Left lung (tissue), 10 donors: ENCODE results near the gene MARCHF3. TPM values are rescaled to one million over a fixed set of nuclear protein-coding genes. Genes with fewer than 3 reads are reported as not detected.
A peak's percentile ranks its signal among the peaks of the same experiment; 100 is the strongest.

Experiments used
- ATAC-seq: fragments of 200-7000 bp; cut with Tn5 transposase; one replicate; pipeline ENCODE4 v1.9.1; 2020; ENCODE audit warnings: moderate library complexity
- DNase-seq, 4 donors: peaks; one replicate each; pipeline ENCODE4 v3.0.0-alpha.2; 2013 to 2020
- H3K27ac ChIP-seq, 2 donors: fragments of 200-600 bp; sonication (generic) in 1 of 2; one replicate each; pipeline versions ENCODE4 v1.5.0 to v1.8.0; 2020 to 2021
- H3K27me3 ChIP-seq, 2 donors: fragments of 200-600 bp; sonication (generic) in 1 of 2; one replicate each; pipeline versions ENCODE4 v1.5.0 to v1.8.0; 2020 to 2021
- H3K36me3 ChIP-seq, 2 donors: fragments of 200-600 bp; sonication (generic) in 1 of 2; one replicate each; pipeline versions ENCODE4 v1.5.0 to v1.8.0; 2020 to 2021
- H3K4me1 ChIP-seq, 2 donors: fragments of 200-600 bp; one replicate each; pipeline ENCODE4 v1.8.0; 2021
- H3K4me3 ChIP-seq, 2 donors: fragments of 200-600 bp; sonication (generic) in 1 of 2; one replicate each; pipeline versions ENCODE4 v1.5.0 to v1.8.0; 2020 to 2021; ENCODE audit warnings: mild to moderate bottlenecking in 1 of 2
- H3K9me3 ChIP-seq, 2 donors: fragments of 200-600 bp; sonication (generic) in 1 of 2; one replicate each; pipeline versions ENCODE4 v1.5.0 to v1.8.0; 2020 to 2021
- intact Hi-C, 2 donors: fragments of 100-400 bp; cut with DNase I; formaldehyde crosslinking; loops; one replicate each; pipeline versions ENCODE4 v1.11.2 to v1.14.2; 2022
- polyA plus RNA-seq, 6 donors: library from polyadenylated mRNA; unstranded; fragments of 120-200 nt; gene quantifications; one replicate each; pipeline ENCODE4 v1.2.1, GENCODE V29; 2013; ENCODE audit not compliant: insufficient read length in 6 of 6
- total RNA-seq, 2 donors: library from RNA; stranded (reverse); fragmentation: NEBNext Ultra II Directional; extraction: Animal tissue kit (Norgen Biotek cat#: 25700); gene quantifications; one replicate each; pipeline ENCODE4 v1.2.1, GENCODE V29; 2021
- TF ChIP-seq, protein P1 (sequence below), 2 donors: fragments of 200-600 bp; sonication (generic) in 1 of 2; IDR thresholded peaks; one replicate each; pipeline versions ENCODE4 v1.5.0 to v1.8.0; 2021; ENCODE audit warnings: antibody characterized with exemption in 2 of 2
- donor health status: DM: no; HTN: yes; CAD: no.
- donor health status: DM: no; HTN: no; CAD: no.

The MARCHF3 gene
- total and polyA plus RNA-seq, 8 donors, result 3.4 to 8.7 (median 5.5) TPM

DNA sequence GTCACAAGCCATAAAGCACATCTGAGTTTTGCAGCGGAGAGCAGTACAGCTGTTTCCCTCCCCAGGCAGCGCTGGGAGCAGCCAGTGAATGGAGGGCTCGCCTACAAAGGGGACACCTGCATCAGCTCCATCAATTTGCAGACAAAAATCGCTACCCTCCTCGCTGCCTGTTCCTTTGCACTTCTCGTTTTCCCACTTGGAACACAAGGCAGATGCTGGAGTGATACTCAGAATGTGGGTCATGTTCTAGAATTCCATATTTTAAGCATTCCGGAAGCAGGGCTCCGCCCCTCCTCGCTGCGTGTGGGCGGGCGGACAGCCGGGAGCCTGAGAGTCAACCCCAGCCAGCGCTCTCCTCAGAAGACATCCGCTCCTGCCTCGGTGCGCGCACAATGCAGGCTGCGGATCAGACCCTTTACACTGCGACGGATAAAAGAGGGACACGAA lies 161.3 kb downstream of the MARCHF3 start:
- Histone ChIP-seq H3K27me3 (no peaks in the 10 kb centered on the region), H3K4me1 (peaks cover 0 to 11% of the 10 kb centered on the region in 2 donors), H3K36me3 (peaks cover 0 to 6% of the 10 kb centered on the region in 2 donors), H3K9me3 (no peaks in the 10 kb centered on the region), H3K4me3 (no peak overlapping the region), H3K27ac (no peak overlapping the region)
- DNase-seq, result no peak
- intact Hi-C loops, result no loop called here
- peak; percentile 73 for ATAC-seq
- TF ChIP-seq, protein P1, sequence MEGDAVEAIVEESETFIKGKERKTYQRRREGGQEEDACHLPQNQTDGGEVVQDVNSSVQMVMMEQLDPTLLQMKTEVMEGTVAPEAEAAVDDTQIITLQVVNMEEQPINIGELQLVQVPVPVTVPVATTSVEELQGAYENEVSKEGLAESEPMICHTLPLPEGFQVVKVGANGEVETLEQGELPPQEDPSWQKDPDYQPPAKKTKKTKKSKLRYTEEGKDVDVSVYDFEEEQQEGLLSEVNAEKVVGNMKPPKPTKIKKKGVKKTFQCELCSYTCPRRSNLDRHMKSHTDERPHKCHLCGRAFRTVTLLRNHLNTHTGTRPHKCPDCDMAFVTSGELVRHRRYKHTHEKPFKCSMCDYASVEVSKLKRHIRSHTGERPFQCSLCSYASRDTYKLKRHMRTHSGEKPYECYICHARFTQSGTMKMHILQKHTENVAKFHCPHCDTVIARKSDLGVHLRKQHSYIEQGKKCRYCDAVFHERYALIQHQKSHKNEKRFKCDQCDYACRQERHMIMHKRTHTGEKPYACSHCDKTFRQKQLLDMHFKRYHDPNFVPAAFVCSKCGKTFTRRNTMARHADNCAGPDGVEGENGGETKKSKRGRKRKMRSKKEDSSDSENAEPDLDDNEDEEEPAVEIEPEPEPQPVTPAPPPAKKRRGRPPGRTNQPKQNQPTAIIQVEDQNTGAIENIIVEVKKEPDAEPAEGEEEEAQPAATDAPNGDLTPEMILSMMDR (IDR thresholded peaks at IDR 0.05), result no peak

- H3K4me3 ChIP-seq, result no peak overlapping the region
- peaks cover 0 to 11% of the 10 kb centered on the region in 2 donors for H3K4me1 ChIP-seq
- ATAC-seq (no peak), DNase-seq (no peak)
- H3K27me3 ChIP-seq, result no peaks in the 10 kb centered on the region
- intact Hi-C loops, result no loop called here
- TF ChIP-seq, protein P1 (IDR thresholded peaks at IDR 0.05), result no peak
- peaks cover 0 to 6% of the 10 kb centered on the region in 2 donors for H3K36me3 ChIP-seq
- no peaks in the 10 kb centered on the region for H3K9me3 ChIP-seq
- no peak overlapping the region for H3K27ac ChIP-seq
These were observed 161.9 kb downstream of the MARCHF3 start for GRCh38 chr5:126868338-126869004.

DNA sequence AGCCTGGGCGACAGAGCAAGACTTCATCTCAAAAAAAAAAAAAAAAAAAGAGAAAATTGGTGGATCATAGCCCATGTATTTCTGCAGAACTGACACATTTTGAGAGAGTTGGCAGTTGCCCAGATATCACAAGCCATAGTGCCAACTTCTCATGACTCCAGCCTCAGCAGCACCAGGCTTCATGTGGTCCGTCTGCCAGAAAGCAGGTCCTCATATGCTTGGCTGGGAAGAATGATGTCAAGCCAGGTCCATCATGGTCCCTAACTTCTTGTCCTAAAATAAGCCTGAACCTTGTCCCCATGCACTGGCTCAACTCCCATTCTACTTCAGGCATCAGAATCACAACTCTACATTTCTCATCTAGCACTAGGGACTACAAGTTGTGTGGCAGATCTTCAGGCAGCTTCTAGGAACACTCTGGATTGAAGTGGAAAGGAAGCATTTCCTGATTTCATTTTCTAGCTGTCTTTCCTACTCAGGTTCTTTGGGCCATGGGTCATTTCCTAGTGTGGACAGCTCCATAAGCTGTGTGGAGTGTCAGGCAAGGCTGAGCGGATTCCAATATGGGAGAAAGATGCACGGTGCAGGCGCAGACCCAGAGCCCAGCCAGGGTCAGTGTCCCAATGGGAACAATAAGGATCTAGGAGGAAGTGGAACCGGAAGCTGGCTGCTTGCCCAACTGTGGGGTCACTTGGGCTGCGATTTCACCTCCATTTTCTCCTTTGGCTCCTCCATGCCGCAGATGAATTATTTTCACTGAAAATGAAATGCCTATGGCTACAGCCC lies 163.3 kb downstream of the MARCHF3 start:
- Histone ChIP-seq H3K27me3 (no peaks in the 10 kb centered on the region), H3K36me3 (peaks cover 0 to 6% of the 10 kb centered on the region in 2 donors), H3K27ac (no peak overlapping the region), H3K4me3 (no peak overlapping the region), H3K9me3 (no peaks in the 10 kb centered on the region), H3K4me1 (peaks cover 0 to 11% of the 10 kb centered on the region in 2 donors)
- ATAC-seq (no peak), DNase-seq (no peak)
- TF ChIP-seq, protein P1 (IDR thresholded peaks at IDR 0.05), result no peak
- intact Hi-C loops, result no loop called here

GRCh38 chr5:126865299-126865698 lies 165.1 kb downstream of the MARCHF3 start:
- DNase-seq (no peak), ATAC-seq (peak; percentile 49)
- H3K4me3 ChIP-seq, result no peak overlapping the region
- TF ChIP-seq, protein P1 (IDR thresholded peaks at IDR 0.05), result no peak
- intact Hi-C loops, result no loop called here
- no peak overlapping the region for H3K27ac ChIP-seq
- H3K36me3 ChIP-seq, result no peaks in the 10 kb centered on the region
- H3K4me1 ChIP-seq, result peaks cover 0 to 7% of the 10 kb centered on the region in 2 donors
- no peaks in the 10 kb centered on the region for H3K27me3 ChIP-seq
- H3K9me3 ChIP-seq, result no peaks in the 10 kb centered on the region

DNA sequence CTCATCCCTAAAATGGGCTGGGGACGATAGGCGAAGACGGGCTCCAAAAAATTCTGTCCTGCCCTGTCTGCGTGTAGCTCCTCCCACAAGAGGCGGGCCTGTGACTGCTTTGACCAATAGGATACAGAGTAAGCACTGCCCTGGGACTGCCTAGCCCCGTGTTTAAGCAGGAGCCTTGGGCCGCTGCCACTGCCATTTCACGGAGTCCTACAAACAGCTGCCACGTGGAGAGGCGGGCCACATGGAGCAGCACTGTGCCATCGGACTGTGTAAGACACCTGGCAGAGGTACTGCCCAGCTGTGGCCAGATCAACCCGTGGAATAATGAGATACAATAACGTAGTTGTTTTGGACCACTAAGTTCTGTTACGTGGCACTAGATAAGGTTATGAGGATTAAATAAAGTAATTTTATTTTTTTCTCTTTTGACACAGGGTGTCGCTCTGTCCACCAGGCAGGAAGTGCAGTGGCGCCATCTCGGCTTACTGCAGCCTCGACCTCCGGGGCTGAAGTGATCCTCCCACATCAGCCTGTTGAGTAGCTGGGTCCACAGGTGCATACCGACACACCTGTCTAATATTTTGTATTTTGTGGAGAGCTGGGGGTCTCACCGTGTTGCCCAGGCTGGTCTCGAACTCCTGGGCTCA lies 166.2 kb downstream of the MARCHF3 start:
- Histone ChIP-seq H3K27me3 (no peaks in the 10 kb centered on the region), H3K4me1 (peaks cover 0 to 4% of the 10 kb centered on the region in 2 donors), H3K36me3 (no peaks in the 10 kb centered on the region), H3K4me3 (no peak overlapping the region), H3K9me3 (no peaks in the 10 kb centered on the region), H3K27ac (no peak overlapping the region)
- TF ChIP-seq, protein P1 (IDR thresholded peaks at IDR 0.05), result no peak
- intact Hi-C loops, result no loop called here
- DNase-seq, result no peak
- no peak for ATAC-seq
